ENCODE measurements around the gene FOXP4.

DNA sequence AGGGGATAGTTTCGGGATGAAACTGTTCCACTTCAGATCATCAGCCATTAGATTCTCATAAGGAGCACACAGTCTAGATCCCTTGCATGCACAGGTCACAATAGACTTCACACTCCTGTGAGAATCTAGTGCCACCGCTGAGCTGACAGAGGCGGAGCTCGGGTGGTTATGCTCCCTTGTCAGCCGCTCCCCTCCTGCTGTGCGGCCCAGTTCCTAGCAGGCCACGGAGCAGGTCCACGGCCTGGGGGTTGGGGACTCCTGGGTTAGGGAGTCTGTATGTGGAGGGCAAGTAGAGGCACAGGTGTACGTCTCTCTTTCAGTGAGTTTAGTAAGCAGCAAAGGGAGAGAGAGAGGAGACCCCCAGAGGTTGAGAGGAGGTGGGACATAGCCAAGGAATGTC lies 61.6 kb downstream of the FOXP4 start:
- no peak for TF ChIP-seq CTCF (IDR thresholded peaks at IDR 0.05; ENCODE audit: low read length)
- no peak for TF ChIP-seq EZH2 (IDR thresholded peaks at IDR 0.05; ENCODE audit: borderline replicate concordance, low read length)

All from OCI-LY1 (cell line).